ENCODE data around the gene CDK6. TPM values are rescaled to one million over a fixed set of nuclear protein-coding genes. Genes with fewer than 3 reads are reported as not detected.
A peak's percentile ranks its signal among the peaks of the same experiment; 100 is the strongest.

The CDK6 gene
- total and polyA plus RNA-seq, 4 donors = 14.0 to 42.6 (median 27.8) TPM

DNA sequence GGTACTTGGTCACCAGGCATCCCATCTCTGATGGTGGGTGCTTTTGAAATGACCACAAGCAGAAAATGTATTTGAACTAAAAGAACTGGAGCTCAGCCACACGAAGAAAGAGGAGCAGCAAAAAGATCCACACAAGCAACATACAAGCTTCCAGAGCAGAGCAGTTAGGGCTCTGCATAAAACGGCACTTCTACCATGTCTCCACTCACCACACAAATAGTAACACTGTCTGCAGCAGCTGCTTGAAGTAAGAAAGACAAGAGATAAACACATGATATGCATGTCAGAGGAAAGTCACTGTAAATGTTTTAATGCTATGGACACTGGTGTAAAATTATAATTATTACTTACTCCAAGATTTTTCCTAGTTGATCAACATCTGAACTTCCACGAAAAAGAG is 213.7 kb downstream of the CDK6 start:
- Histone ChIP-seq H3K9me3 (ENCODE audit: control insufficient read depth, insufficient read depth, low read length) (no peaks in the 10 kb centered on the region), H3K27ac (ENCODE audit: low read depth, low read length) (no peak overlapping the region), H3K36me3 (ENCODE audit: control insufficient read depth, insufficient read depth, low read length) (no peaks in the 10 kb centered on the region), H3K4me1 (ENCODE audit: control insufficient read depth, insufficient read depth, low read length) (peaks cover 3% of the 10 kb centered on the region), H3K4me3 (ENCODE audit: low read depth, low read length) (no peak overlapping the region), H3K27me3 (ENCODE audit: control insufficient read depth, insufficient read depth, low read length) (no peaks in the 10 kb centered on the region)
- DNase-seq (ENCODE audit: low read depth in 4 of 6, low spot score in 6 of 6) = no peak
- 60% methylated on average over 1 of the region's 3 CpGs for WGBS (ENCODE audit: insufficient coverage)

DNA sequence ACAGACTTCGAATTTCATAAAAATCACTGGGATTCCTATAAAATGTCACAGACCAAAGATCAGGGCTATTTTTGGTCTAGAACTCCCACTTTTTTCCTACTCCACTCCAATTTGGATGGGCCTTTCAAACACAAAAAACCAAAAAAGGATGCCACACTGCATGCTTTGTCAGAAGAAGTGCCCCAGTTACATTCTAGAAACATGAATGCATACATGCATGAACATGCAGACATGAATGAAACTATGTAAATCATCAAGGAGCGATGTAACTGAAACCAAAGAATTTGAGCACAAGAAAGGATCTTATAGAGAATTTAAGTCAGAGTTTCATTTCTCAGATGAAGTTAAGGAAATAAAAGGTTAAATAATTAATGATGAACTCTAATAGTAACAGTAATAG is 214.3 kb downstream of the CDK6 start:
- no peak overlapping the region for H3K27ac ChIP-seq (ENCODE audit: low read depth, low read length)

DNA sequence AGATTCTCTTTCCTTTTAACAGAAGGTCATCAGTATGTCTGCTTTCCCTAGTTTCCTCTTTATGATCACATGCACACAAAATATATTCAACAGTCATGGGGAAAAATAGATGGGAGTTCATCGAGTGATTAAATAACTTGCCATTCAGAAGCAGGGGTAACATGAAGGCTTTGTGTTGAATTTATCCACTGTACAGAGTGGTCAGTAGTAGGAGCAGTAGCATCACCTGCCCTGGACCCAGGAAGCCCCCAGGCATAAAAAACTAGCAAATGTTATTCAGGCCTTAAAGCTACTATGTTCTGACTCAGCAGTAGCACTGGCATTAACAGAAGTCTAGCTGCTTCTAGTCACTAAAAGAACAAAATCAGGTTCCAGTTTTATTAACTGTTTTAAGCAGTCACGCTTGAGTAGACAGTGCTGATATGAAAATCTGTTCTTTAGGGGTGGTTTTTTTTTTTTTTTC is 214.8 kb downstream of the CDK6 start:
- H3K4me3 ChIP-seq (ENCODE audit: low read depth, low read length) = no peak overlapping the region
- no CpG with 5 or more reads among the region's 2 CpGs for WGBS (ENCODE audit: insufficient coverage)
- no peak overlapping the region for H3K27ac ChIP-seq (ENCODE audit: low read depth, low read length)
- H3K9me3 ChIP-seq (ENCODE audit: control insufficient read depth, insufficient read depth, low read length) = no peaks in the 10 kb centered on the region
- peaks cover 3% of the 10 kb centered on the region for H3K4me1 ChIP-seq (ENCODE audit: control insufficient read depth, insufficient read depth, low read length)
- no peaks in the 10 kb centered on the region for H3K36me3 ChIP-seq (ENCODE audit: control insufficient read depth, insufficient read depth, low read length)
- H3K27me3 ChIP-seq (ENCODE audit: control insufficient read depth, insufficient read depth, low read length) = no peaks in the 10 kb centered on the region
- DNase-seq (ENCODE audit: low read depth in 4 of 6, low spot score in 6 of 6) = no peak

More for the DNA sequence above, 214.3 kb downstream of the CDK6 start:
- no CpG with 5 or more reads among the region's 2 CpGs for WGBS (ENCODE audit: insufficient coverage)
- Histone ChIP-seq H3K4me3 (ENCODE audit: low read depth, low read length) (no peak overlapping the region), H3K27me3 (ENCODE audit: control insufficient read depth, insufficient read depth, low read length) (no peaks in the 10 kb centered on the region), H3K4me1 (ENCODE audit: control insufficient read depth, insufficient read depth, low read length) (peaks cover 3% of the 10 kb centered on the region), H3K36me3 (ENCODE audit: control insufficient read depth, insufficient read depth, low read length) (no peaks in the 10 kb centered on the region), H3K9me3 (ENCODE audit: control insufficient read depth, insufficient read depth, low read length) (no peaks in the 10 kb centered on the region)
- no peak for DNase-seq (ENCODE audit: low read depth in 4 of 6, low spot score in 6 of 6)

DNA sequence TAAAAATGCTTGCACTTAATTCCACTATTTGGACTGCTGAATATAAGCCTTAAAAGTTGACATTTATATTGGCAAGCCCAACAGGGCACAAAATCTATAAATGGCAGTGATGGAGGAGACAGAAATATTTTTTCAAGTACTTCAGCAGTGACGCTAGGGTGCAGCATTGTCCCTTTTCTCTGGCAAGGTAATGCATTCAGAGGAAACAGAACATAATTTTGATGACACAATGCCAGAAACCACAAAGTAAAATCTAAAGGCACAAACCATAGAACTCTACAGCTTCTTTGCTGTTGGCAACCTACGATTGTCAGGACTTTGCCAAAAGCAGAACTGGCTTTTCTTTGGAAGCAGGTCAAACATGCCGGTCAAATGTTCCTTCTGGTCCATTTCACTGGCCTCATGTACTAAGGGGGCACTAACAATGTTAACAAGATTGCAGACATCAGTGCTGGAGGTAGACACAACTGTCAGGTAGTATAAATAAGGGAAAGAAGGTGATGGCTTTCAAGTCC is 215.3 kb downstream of the CDK6 start:
- peak; percentile 31 to 93 (median 50) for DNase-seq (ENCODE audit: low read depth in 4 of 6, low spot score in 6 of 6)
- no peaks in the 10 kb centered on the region for H3K9me3 ChIP-seq (ENCODE audit: control insufficient read depth, insufficient read depth, low read length)
- no peaks in the 10 kb centered on the region for H3K36me3 ChIP-seq (ENCODE audit: control insufficient read depth, insufficient read depth, low read length)
- peaks cover 3% of the 10 kb centered on the region for H3K4me1 ChIP-seq (ENCODE audit: control insufficient read depth, insufficient read depth, low read length)
- 40% methylated on average over 2 of the region's 3 CpGs for WGBS (ENCODE audit: insufficient coverage)
- no peaks in the 10 kb centered on the region for H3K27me3 ChIP-seq (ENCODE audit: control insufficient read depth, insufficient read depth, low read length)
- no peak overlapping the region for H3K27ac ChIP-seq (ENCODE audit: low read depth, low read length)
- H3K4me3 ChIP-seq (ENCODE audit: low read depth, low read length) = no peak overlapping the region

DNA sequence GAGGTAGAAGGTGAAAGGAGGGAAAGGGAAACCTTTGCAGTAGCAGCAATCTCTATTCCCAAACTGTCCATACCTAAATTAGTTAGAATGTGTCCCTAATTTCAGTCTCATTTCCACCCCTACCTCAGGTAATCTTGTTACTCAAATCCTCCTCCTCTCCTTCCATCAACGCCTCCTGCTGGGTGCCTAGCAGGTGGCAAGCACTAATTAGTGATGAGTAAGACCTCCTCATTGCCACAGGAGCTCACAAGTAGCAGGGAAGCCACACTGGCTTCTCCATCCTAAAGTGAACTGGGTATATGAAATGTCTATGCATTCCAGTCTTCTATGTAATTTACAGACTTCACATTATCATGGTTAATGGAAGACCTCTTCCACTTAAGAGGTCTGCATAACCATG is 220.5 kb downstream of the CDK6 start:
- no peak overlapping the region for H3K4me3 ChIP-seq (ENCODE audit: low read depth, low read length)
- H3K4me1 ChIP-seq (ENCODE audit: control insufficient read depth, insufficient read depth, low read length) = peaks cover 7% of the 10 kb centered on the region
- WGBS (ENCODE audit: insufficient coverage) = no CpG with 5 or more reads among the region's 1 CpG
- no peaks in the 10 kb centered on the region for H3K36me3 ChIP-seq (ENCODE audit: control insufficient read depth, insufficient read depth, low read length)
- no peaks in the 10 kb centered on the region for H3K9me3 ChIP-seq (ENCODE audit: control insufficient read depth, insufficient read depth, low read length)
- H3K27ac ChIP-seq (ENCODE audit: low read depth, low read length) = no peak overlapping the region
- H3K27me3 ChIP-seq (ENCODE audit: control insufficient read depth, insufficient read depth, low read length) = no peaks in the 10 kb centered on the region
- DNase-seq (ENCODE audit: low read depth in 4 of 6, low spot score in 6 of 6) = no peak

DNA sequence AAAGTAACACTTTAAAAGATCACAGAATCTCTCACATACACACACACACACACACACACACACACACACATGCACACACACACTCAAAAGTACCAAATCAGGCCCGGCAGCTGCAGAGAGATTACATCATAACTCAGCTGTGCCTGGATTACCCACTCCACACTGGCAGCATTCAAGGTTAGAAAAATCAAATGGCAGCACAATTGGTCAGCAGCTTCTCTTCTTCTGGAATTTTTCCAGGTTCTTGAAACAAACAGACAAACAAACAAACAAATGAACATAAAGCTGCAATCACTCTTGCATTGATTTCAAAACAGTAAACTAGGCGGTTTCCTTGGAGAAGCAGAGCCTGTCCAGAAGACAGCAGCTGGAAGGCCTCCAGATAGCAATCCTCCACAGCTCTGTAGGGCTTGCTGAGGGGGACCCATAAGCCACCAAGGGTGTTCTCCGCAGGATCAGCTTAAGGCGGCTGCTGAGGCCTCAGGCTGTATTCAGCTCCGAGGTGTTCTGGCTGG is 221.7 kb downstream of the CDK6 start:
- Histone ChIP-seq H3K27ac (ENCODE audit: low read depth, low read length) (no peak overlapping the region), H3K36me3 (ENCODE audit: control insufficient read depth, insufficient read depth, low read length) (no peaks in the 10 kb centered on the region), H3K27me3 (ENCODE audit: control insufficient read depth, insufficient read depth, low read length) (no peaks in the 10 kb centered on the region), H3K4me1 (ENCODE audit: control insufficient read depth, insufficient read depth, low read length) (peaks cover 4% of the 10 kb centered on the region), H3K9me3 (ENCODE audit: control insufficient read depth, insufficient read depth, low read length) (no peaks in the 10 kb centered on the region), H3K4me3 (ENCODE audit: low read depth, low read length) (no peak overlapping the region)
- WGBS (ENCODE audit: insufficient coverage) = 25% methylated on average over 5 of the region's 5 CpGs
- DNase-seq (ENCODE audit: low read depth in 4 of 6, low spot score in 6 of 6) = peak; percentile 29 to 81 (median 46)

DNA sequence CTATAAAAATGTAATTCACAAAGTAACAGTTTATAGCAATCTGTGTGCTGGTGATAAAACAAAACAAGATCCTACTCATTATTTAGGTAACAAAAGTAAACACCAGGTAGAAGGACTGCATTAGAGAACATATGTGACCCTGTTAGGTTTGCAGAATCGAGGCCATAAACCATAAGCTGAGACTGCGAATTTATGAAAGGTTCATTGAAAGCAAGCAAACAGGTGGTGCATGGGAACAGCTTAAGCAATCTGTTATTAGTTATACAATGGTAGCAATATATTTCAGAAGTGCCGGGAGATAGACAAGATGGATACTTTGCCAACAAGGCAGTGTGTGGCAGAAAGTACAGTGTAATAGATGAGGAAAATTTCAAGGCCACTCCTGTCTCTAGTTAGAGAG is 222.7 kb downstream of the CDK6 start:
- no peaks in the 10 kb centered on the region for H3K9me3 ChIP-seq (ENCODE audit: control insufficient read depth, insufficient read depth, low read length)
- H3K27me3 ChIP-seq (ENCODE audit: control insufficient read depth, insufficient read depth, low read length) = peaks cover 3% of the 10 kb centered on the region
- H3K4me3 ChIP-seq (ENCODE audit: low read depth, low read length) = no peak overlapping the region
- DNase-seq (ENCODE audit: low read depth in 4 of 6, low spot score in 6 of 6) = no peak
- peaks cover 7% of the 10 kb centered on the region for H3K4me1 ChIP-seq (ENCODE audit: control insufficient read depth, insufficient read depth, low read length)
- H3K27ac ChIP-seq (ENCODE audit: low read depth, low read length) = no peak overlapping the region
- no peaks in the 10 kb centered on the region for H3K36me3 ChIP-seq (ENCODE audit: control insufficient read depth, insufficient read depth, low read length)
- WGBS (ENCODE audit: insufficient coverage) = 80% methylated on average over 1 of the region's 3 CpGs

DNA sequence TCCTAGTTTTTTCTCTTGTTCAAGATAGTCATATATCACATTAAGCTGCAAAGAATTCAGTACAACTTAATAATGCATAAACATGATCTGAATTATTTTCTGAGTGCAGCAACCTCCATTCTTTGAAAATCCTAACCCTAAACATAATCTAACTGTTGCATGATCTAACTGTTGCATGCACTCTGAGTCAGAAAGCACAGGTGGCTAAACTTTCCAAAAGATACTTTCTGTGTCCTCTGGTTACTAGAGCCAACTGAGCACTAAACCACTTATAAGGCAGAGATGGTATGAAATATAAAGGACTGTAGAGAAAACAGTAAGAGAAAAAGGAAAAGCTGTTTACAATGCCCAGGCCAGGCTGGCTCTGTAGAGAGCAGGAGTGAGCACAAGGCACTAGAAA is 223.2 kb downstream of the CDK6 start:
- Histone ChIP-seq H3K4me1 (ENCODE audit: control insufficient read depth, insufficient read depth, low read length) (peaks cover 10% of the 10 kb centered on the region), H3K27me3 (ENCODE audit: control insufficient read depth, insufficient read depth, low read length) (peaks cover 5% of the 10 kb centered on the region), H3K27ac (ENCODE audit: low read depth, low read length) (no peak overlapping the region), H3K9me3 (ENCODE audit: control insufficient read depth, insufficient read depth, low read length) (no peaks in the 10 kb centered on the region), H3K36me3 (ENCODE audit: control insufficient read depth, insufficient read depth, low read length) (no peaks in the 10 kb centered on the region), H3K4me3 (ENCODE audit: low read depth, low read length) (no peak overlapping the region)
- no peak for DNase-seq (ENCODE audit: low read depth in 4 of 6, low spot score in 6 of 6)

DNA sequence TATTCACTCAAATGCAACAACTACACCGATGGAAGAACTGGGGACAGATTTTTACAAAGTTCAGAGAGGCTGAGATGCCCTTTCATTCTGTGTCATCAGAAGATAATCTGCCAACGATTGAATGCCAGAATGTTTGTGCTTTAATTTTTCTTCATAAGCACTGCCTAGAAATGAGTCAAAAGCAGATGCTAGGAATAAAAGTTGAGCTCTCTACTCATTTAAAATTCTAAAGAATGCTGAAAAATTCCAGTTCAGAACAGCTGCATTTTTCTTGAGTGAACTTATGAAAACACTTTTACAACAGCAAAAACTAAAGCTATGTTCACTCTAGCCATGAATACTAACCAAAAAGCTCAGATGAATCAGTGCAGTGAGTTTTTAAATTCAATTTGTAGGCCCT is 223.9 kb downstream of the CDK6 start:
- Histone ChIP-seq H3K4me1 (ENCODE audit: control insufficient read depth, insufficient read depth, low read length) (peaks cover 10% of the 10 kb centered on the region), H3K9me3 (ENCODE audit: control insufficient read depth, insufficient read depth, low read length) (no peaks in the 10 kb centered on the region), H3K27ac (ENCODE audit: low read depth, low read length) (no peak overlapping the region), H3K27me3 (ENCODE audit: control insufficient read depth, insufficient read depth, low read length) (peaks cover 5% of the 10 kb centered on the region), H3K36me3 (ENCODE audit: control insufficient read depth, insufficient read depth, low read length) (no peaks in the 10 kb centered on the region), H3K4me3 (ENCODE audit: low read depth, low read length) (no peak overlapping the region)
- no peak for DNase-seq (ENCODE audit: low read depth in 4 of 6, low spot score in 6 of 6)
- 83% methylated on average over 1 of the region's 2 CpGs for WGBS (ENCODE audit: insufficient coverage)

DNA sequence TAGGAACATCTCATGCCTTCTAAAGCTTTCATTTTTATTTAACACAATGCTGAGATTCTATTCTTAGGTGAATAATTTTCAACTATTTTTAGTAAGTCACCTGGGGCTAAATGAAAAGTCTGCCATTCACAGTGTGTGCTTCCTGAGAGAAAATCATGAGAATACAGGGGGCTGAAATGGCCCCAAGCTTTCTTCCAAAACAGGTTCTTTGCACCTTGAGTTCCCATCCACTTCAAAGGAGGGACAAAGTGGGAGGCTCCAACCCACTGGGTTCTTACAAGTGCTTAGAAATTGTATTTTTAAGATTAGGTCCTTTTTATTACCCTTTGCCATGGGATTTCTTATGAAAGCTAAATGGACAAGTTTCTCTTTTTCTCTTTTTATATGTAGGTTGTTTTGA is 224.6 kb downstream of the CDK6 start:
- H3K4me3 ChIP-seq (ENCODE audit: low read depth, low read length) = no peak overlapping the region
- peaks cover 5% of the 10 kb centered on the region for H3K27me3 ChIP-seq (ENCODE audit: control insufficient read depth, insufficient read depth, low read length)
- H3K27ac ChIP-seq (ENCODE audit: low read depth, low read length) = no peak overlapping the region
- H3K4me1 ChIP-seq (ENCODE audit: control insufficient read depth, insufficient read depth, low read length) = peaks cover 10% of the 10 kb centered on the region
- DNase-seq (ENCODE audit: low read depth in 4 of 6, low spot score in 6 of 6) = no peak
- H3K36me3 ChIP-seq (ENCODE audit: control insufficient read depth, insufficient read depth, low read length) = no peaks in the 10 kb centered on the region
- no peaks in the 10 kb centered on the region for H3K9me3 ChIP-seq (ENCODE audit: control insufficient read depth, insufficient read depth, low read length)

Data from spinal cord (tissue), 10 donors.